HG02938 (cell line): ENCODE results near the gene TMEM250.

Experiments
- ATAC-seq: cut with Tn5 transposase; IDR thresholded peaks from one replicate; pipeline ENCODE4 v1.9.1; 2021; ENCODE audit warnings: mild to moderate bottlenecking, moderate library complexity; ENCODE audit not compliant: unreplicated experiment

TMEM250 gene

GRCh38 chr9:136085815-136086212 lies 32.9 kb downstream of the TMEM250 start:
- no peak for ATAC-seq

GRCh38 chr9:136084063-136084944 lies 34.4 kb downstream of the TMEM250 start:
- no peak for ATAC-seq

- ATAC-seq: no peak
Observed at GRCh38 chr9:136083558-136084062, 35.1 kb downstream of the TMEM250 start.

- ATAC-seq: no peak
Observed at GRCh38 chr9:136082496-136083361, 35.9 kb downstream of the TMEM250 start.

- no peak for ATAC-seq
Observed at GRCh38 chr9:136081826-136082495, 36.7 kb downstream of the TMEM250 start.

GRCh38 chr9:136081113-136081825 lies 37.4 kb downstream of the TMEM250 start:
- ATAC-seq: no peak

GRCh38 chr9:136080716-136081112 lies 38.0 kb downstream of the TMEM250 start:
- ATAC-seq: no peak

GRCh38 chr9:136079916-136080246 lies 38.8 kb downstream of the TMEM250 start:
- no peak for ATAC-seq

- no peak for ATAC-seq
Observed at GRCh38 chr9:136079211-136079915, 39.3 kb downstream of the TMEM250 start.

GRCh38 chr9:136078498-136079011 lies 40.1 kb downstream of the TMEM250 start:
- no peak for ATAC-seq

GRCh38 chr9:136078024-136078423 lies 40.7 kb downstream of the TMEM250 start:
- ATAC-seq: no peak

GRCh38 chr9:136077491-136077890 lies 41.2 kb downstream of the TMEM250 start:
- ATAC-seq: no peak

GRCh38 chr9:136075881-136076678 lies 42.6 kb downstream of the TMEM250 start:
- no peak for ATAC-seq

GRCh38 chr9:136075134-136075841 lies 43.4 kb downstream of the TMEM250 start:
- no peak for ATAC-seq

GRCh38 chr9:136074706-136075105 lies 44.0 kb downstream of the TMEM250 start:
- ATAC-seq: no peak
